Measurements from ENCODE around the gene TPST1. TPM values are rescaled to one million over a fixed set of nuclear protein-coding genes. Genes with fewer than 3 reads are reported as not detected.

TPST1 gene
- total RNA-seq, 4 donors from 2014 or later = 9.6 to 22.4 (median 14.4) TPM

GRCh38 chr7:66326501-66327215 lies 121.5 kb downstream of the TPST1 start:
- TF ChIP-seq POLR2A (IDR thresholded peaks at IDR 0.05; ENCODE audit: low read depth) (no peak), POLR2AphosphoS5 (IDR thresholded peaks at IDR 0.05) (no peak), EP300 (IDR thresholded peaks at IDR 0.05) (no peak), CTCF (IDR thresholded peaks at IDR 0.05) (no peak)
- Histone ChIP-seq H3K27ac (replicated peaks in 1 of 4) (no peak overlapping the region), H3K9me3 (no peaks in the 10 kb centered on the region), H3K4me3 (no peak overlapping the region), H3K27me3 (no peaks in the 10 kb centered on the region), H3K36me3 (no peaks in the 10 kb centered on the region), H3K4me1 (peaks cover 8 to 16% (median 11%) of the 10 kb centered on the region in 4 donors)
- intact Hi-C loops (cut with DNase I) = no loop called here
- no peak for DNase-seq (ENCODE audit: extremely low spot score)
- 65% methylated on average over 1 of the region's 1 CpG for WGBS

GRCh38 chr7:66330961-66331360 lies 125.8 kb downstream of the TPST1 start:
- no peak for DNase-seq (ENCODE audit: extremely low spot score)
- H3K4me3 ChIP-seq = no peak overlapping the region
- H3K36me3 ChIP-seq = no peaks in the 10 kb centered on the region
- no peaks in the 10 kb centered on the region for H3K9me3 ChIP-seq
- peak overlapping the region in 1 of 4 donors; percentile 5 for H3K27ac ChIP-seq (replicated peaks in 1 of 4)
- intact Hi-C loops (cut with DNase I) = no loop called here
- WGBS = 50% methylated on average over 1 of the region's 1 CpG
- peaks cover 8 to 16% (median 11%) of the 10 kb centered on the region in 4 donors for H3K4me1 ChIP-seq
- no peaks in the 10 kb centered on the region for H3K27me3 ChIP-seq
- peak; percentile 27 to 37 for TF ChIP-seq POLR2AphosphoS5 (IDR thresholded peaks at IDR 0.05)
- TF ChIP-seq POLR2A (IDR thresholded peaks at IDR 0.05; ENCODE audit: low read depth) = no peak

- Histone ChIP-seq H3K4me1 (peaks cover 8 to 16% (median 11%) of the 10 kb centered on the region in 4 donors), H3K27me3 (no peaks in the 10 kb centered on the region), H3K4me3 (no peak overlapping the region), H3K27ac (replicated peaks in 1 of 4) (no peak overlapping the region), H3K9me3 (peaks cover 0 to 5% (median 0%) of the 10 kb centered on the region in 4 donors), H3K36me3 (no peaks in the 10 kb centered on the region)
- no peak for DNase-seq (ENCODE audit: extremely low spot score)
- no peak for TF ChIP-seq CTCF (IDR thresholded peaks at IDR 0.05)
- no peak for TF ChIP-seq EP300 (IDR thresholded peaks at IDR 0.05)
- no peak for TF ChIP-seq POLR2AphosphoS5 (IDR thresholded peaks at IDR 0.05)
- no peak for TF ChIP-seq POLR2A (IDR thresholded peaks at IDR 0.05; ENCODE audit: low read depth)
- intact Hi-C loops (cut with DNase I) = no loop called here
- 87% methylated on average over 6 of the region's 6 CpGs for WGBS
Measured at GRCh38 chr7:66331883-66332282, 126.7 kb downstream of the TPST1 start.

- TF ChIP-seq CTCF (IDR thresholded peaks at IDR 0.05) (no peak), EP300 (IDR thresholded peaks at IDR 0.05) (no peak), POLR2A (IDR thresholded peaks at IDR 0.05; ENCODE audit: low read depth) (no peak), POLR2AphosphoS5 (IDR thresholded peaks at IDR 0.05) (no peak)
- Histone ChIP-seq H3K36me3 (no peaks in the 10 kb centered on the region), H3K4me1 (peaks cover 8 to 13% (median 10%) of the 10 kb centered on the region in 4 donors), H3K9me3 (peaks cover 0 to 5% (median 0%) of the 10 kb centered on the region in 4 donors), H3K27me3 (no peaks in the 10 kb centered on the region), H3K27ac (replicated peaks in 1 of 4) (no peak overlapping the region), H3K4me3 (no peak overlapping the region)
- intact Hi-C loops (cut with DNase I) = no loop called here
- 88% methylated on average over 1 of the region's 1 CpG for WGBS
- no peak for DNase-seq (ENCODE audit: extremely low spot score)
Measured at GRCh38 chr7:66333443-66333842, 128.3 kb downstream of the TPST1 start.

- intact Hi-C loops (cut with DNase I) = no loop called here
- 88% methylated on average over 6 of the region's 6 CpGs for WGBS
- H3K36me3 ChIP-seq = no peaks in the 10 kb centered on the region
Measured at GRCh38 chr7:66335318-66335717, 130.2 kb downstream of the TPST1 start.

More at GRCh38 chr7:66335318-66335717, 130.2 kb downstream of the TPST1 start:
- Histone ChIP-seq H3K27ac (replicated peaks in 1 of 4) (no peak overlapping the region), H3K4me1 (peaks cover 8 to 10% (median 9%) of the 10 kb centered on the region in 4 donors), H3K27me3 (no peaks in the 10 kb centered on the region), H3K9me3 (peaks cover 0 to 5% (median 0%) of the 10 kb centered on the region in 4 donors), H3K4me3 (no peak overlapping the region)
- TF ChIP-seq POLR2AphosphoS5 (IDR thresholded peaks at IDR 0.05) (no peak), POLR2A (IDR thresholded peaks at IDR 0.05; ENCODE audit: low read depth) (no peak), CTCF (IDR thresholded peaks at IDR 0.05) (no peak), EP300 (IDR thresholded peaks at IDR 0.05) (no peak)
- no peak for DNase-seq (ENCODE audit: extremely low spot score)
